HG02938 (cell line): Measurements from ENCODE around the gene ZCCHC9.

Experiments used
- ATAC-seq: cut with Tn5 transposase; IDR thresholded peaks from one replicate; pipeline ENCODE4 v1.9.1; 2021; ENCODE audit warnings: mild to moderate bottlenecking, moderate library complexity; ENCODE audit not compliant: unreplicated experiment

The ZCCHC9 gene

DNA sequence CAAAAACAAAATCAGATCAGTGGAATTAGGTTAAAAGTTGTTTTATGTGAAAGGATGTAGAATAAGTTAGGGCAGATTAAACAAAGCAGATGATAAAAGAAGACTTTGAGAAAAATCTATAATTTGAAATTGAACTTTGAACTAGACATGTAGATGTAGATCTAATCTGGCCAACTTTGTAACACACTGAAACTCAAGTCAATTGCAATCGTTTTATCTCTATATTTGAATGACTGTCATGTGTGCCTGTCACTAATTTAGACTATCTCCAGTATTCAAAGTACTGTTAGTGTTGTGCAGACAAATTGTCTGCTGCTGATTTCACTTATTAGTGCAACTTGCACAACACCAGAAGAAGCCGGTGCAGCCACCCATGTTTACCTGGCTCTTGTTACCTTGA, 52.7 kb downstream of the ZCCHC9 start:
- ATAC-seq, result no peak

DNA sequence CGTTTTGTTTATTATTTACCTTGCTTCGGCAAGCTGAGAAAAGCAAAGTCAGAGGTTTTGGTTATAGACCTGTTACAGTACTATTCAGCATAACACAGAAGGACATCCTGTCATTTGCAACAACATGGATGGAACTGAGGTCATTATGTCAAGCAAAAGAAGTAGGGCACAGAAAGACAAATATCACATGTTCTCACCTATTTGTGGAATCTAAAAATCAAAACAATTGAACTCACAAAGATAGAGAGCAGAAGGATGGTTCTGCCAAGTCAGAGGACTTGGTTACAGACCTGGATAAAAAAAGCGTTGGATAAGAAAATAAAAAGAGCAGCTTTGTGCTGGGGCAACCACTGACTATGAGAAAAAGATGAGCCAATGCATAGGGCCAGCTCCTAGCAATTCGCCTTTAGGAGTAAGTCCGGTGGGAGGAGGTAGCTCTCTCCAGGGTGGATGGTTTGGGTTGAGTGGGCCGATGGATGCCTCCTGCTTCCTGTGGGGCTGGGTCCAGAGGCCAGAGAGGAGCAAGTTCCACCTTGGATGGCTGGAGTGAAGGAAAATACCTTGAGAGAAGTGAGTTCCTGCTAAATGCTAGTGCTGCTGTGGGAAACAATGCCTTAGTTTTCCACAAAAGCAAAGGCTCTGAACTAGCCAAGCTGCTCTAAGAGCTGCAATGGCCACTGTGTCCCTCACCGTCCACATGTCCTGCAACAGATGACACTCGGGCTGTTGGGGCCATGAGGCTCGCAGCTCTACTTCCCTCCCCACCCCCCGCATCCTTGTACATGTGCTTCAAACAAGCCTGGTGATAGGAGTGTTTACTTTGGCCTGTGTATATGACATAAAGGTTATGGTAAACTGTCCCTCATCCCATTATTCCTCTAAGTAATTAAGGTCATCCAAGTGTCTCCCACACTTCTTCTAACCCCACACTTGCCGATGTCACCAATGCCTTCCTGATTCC, 54.2 kb downstream of the ZCCHC9 start:
- ATAC-seq, result no peak

DNA sequence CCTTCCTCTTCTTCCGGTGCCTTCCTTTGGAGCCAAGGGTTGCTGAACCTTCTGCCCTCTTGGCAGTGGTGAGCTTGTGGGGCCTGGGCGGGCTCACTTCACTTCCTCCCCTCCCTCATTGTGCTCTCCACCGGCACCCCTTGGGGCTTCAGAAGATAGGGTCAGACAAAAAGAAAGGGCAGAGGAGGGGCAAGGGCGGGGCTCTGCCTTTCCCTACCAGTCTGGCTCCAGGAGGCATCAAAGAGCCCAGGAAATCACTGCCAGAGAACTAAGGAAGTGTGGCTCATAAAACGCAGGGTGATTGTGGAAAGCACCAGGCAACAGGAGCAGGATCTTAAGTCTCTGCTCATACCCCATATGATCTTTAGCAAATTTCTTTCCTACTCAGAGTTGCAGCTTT, 57.7 kb downstream of the ZCCHC9 start:
- no peak for ATAC-seq

DNA sequence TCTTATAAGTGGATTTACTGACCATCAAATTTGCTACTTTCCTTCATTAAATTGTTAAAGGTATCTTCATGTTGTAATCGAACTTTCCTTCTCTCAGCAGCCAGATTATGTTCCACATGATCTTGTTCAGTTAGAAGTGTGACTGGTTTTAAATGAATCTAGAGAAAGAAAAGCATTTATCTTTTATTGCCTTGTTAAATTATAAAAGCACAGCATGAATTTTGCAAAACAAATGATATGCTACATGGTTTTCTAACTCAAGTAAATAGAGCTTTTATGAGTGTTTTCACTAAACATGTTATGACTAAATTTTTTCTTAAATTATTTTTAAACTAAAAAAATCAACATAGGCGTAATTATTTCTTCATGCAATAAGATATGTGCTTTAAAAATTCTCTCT, 58.5 kb downstream of the ZCCHC9 start:
- no peak for ATAC-seq

DNA sequence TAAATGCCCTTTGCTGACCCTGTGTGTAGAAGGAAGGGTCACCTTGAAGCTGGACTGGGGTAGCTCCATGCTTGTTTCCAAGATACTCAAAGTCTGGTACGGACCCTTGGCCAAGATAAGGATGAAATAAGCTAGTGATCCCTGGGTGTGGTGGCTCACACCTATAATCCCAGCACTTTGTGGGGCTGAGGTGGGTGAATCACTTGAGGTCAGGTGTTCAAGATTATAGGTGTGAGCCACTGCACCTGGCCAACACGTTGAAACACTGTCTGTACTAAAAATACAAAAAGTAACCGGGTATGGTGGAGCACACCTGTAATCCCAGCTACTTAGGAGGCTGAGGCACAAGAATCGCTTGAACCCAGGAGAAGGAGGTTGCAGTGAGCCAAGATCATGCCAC, 59.3 kb downstream of the ZCCHC9 start:
- no peak for ATAC-seq

DNA sequence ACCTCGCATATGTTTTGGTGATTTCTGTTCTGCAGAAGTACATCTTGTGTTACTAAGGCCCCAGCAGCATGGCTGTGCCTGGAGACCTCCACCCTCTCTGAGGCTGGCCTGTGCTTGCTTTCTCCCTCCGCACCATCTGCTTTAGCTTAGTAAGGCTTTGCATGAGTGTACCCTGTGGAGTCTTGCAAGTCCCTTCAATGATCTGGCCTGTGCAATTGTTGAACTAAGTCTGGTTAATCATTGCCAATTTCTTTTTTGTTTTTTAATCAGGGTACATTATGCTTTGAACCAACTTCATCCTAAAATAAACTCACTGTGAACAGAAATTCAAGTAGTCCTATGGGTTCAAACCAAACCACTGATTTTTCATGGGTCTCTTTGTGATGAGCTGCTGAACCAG, 60.2 kb downstream of the ZCCHC9 start:
- ATAC-seq, result no peak
